ENCODE data around the gene ADSS1. TPM values are rescaled to one million over a fixed set of nuclear protein-coding genes. Genes with fewer than 3 reads are reported as not detected.

Gene ADSS1
- total RNA-seq: 16.9 TPM

DNA sequence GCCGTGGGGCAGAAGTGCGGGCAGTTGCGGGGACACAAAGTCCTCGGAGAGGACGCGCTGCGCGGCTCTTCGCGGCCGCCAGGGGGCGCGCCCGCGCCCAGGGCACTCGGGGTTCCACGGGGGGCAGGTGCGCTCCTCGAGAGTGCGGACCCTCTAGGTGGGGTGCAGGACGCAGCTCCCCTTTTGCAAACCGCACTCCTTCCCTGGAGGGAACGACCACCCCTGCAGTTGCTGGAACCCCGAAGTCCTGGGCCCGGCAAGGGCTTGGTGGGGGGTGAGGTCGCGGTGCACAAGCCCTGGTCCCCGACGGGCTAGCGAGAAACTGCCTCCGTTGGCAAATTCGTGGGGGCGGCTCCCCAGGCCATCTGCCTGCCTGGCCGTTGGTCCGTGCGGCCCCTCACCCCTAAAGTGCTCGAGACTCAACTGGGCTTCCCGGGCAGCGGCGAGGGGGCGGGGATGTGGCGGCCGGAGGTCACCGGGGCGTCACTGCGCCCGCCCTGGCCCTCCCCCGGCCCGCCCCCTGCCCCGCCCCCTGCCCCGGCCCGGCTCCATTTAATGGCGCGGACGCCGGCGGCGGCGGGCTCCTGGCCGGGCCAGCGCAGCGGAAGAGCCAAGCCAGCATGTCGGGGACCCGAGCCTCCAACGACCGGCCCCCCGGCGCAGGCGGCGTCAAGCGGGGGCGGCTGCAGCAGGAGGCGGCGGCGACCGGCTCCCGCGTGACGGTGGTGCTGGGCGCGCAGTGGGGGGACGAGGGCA is at the start of gene ADSS1:
TSS of gene ADSS1 (plus strand) at position 579 of the 756 bp plus-strand sequence. CDS start at position 621, 42 bp downstream.
- DNase-seq: no peak

- DNase-seq: no peak
Measured at GRCh38 chr14:104675447-104675846, 48.6 kb upstream of the ADSS1 start.

- no peak for DNase-seq
Measured at GRCh38 chr14:104676130-104676693, 47.8 kb upstream of the ADSS1 start.

- DNase-seq: peak; percentile 37
Measured at GRCh38 chr14:104676694-104677511, 47.1 kb upstream of the ADSS1 start.

- peak; percentile 86 for DNase-seq
Measured at GRCh38 chr14:104677512-104678332, 46.3 kb upstream of the ADSS1 start.

DNA sequence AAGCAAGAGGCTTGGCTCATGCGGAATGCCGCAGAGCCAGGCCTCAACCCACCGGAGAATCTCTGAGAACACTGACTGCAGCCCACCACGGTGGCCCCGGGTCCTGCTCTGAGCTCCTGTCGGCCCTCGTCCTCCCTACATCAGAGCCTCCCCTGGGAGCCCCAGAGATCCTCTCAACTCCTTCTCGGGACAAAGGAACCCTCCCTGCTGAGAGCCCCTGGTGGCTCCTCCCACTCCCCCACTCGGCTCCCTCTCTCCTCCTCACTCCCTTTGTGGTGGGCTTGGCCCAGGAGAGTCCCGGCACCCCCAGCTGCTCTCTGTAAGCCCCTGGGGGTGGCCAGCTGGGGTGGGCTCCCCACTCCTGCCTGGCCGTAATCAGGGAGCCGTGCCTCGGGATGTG is 45.7 kb upstream of the ADSS1 start:
- peak; percentile 58 for DNase-seq

DNA sequence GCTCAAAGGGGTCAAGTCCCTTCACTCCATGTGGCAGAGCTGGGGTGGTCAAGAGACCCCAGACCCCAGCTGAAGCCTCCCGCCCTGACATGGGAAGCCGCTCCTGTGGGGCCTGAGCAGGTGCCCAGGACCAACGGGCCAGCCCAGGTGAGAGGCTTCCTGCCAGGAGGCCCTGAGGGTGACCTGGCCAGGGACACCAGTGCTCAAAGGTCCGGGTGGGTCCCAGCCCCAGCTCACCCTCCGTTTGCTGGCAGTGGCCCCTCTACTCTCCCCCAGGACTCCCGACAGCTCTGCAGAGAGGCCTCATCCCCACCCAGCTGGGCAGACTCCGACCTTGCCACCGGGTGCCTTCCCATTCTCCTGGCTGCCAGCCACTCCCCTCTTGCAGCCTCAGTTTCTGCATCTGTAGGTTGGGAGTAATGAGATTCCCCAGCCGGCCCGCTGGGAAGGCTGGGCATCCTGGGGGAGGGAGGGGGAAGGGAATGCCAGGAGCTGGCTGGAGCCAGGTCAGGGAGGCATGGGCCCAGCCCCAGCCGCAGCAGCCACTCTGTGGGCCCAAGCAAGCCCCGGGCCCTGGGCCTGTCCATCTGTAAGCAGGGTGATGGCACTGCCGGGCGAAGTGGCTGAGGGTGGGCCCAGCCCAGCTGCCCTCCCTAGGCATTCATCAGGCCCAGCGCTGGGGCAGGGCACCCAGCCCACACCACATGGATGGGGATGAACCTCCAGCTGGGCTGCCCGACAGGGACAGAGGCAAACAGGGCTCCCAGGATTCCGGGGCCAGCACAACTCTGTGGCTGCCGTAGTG is 44.9 kb upstream of the ADSS1 start:
- no peak for DNase-seq

DNA sequence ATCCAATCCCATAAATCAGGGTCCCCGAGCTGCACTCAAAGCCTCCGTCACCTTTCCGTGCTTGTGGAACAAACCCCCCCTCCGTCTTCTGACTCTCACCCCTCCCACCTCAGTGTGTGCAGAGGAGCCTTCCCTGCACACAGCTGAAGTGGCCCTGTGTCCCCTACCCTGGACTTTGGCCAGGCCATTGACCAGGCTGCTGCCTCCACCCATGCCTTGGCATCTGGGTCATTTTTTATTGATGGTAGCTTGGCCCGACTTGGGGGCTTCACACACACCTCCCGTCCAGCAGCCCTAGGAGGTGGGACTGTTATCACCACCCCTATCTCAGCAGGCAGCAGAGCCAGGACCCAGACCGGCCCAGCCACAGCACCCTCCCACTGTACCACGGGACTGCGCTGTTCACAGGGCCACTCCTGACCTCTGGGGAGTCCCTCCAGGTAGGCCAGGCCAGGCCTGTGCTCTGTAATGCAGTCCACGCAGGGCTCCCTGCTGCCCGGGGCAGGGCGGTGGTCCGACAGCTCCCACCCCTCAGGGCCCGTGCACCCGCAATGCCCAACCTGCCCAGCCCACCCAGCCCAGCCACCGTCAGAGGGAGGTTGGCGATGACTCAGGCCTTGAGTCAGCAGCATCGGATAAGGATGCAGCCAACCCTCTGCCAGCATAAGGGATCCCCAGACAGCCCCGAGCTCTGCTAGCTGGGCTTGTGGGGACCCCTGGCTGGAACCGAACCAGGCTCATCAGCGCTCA is 43.8 kb upstream of the ADSS1 start:
- DNase-seq: no peak

- DNase-seq: no peak
Measured at GRCh38 chr14:104680806-104681688, 43.0 kb upstream of the ADSS1 start.

GRCh38 chr14:104681689-104682074 is 42.3 kb upstream of the ADSS1 start:
- peak; percentile 75 for DNase-seq

DNA sequence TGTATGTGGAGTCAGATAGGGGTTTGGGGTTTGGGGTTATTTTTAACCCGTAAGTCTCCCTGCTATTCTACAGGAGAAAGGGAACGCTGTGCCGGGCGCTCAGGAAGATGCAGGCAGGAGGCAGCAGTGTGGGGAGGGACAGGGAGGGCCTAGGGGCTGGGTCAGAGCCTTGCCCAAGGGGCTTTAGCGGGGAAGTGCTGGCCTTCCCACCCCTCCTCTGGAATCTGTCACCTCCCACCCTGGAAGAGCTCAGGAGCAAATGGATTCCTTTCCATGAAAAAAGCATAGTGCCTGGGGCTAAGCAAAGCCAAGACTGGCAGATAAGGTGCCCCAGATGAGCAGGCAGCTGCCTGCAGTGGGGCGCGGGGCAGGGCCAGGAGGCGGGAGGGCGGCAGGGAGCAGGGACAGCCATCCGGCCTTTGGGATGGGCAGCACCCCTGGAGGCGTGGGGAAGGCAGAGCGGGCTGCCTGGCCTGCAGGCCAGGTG is 41.9 kb upstream of the ADSS1 start:
- no peak for DNase-seq

DNA sequence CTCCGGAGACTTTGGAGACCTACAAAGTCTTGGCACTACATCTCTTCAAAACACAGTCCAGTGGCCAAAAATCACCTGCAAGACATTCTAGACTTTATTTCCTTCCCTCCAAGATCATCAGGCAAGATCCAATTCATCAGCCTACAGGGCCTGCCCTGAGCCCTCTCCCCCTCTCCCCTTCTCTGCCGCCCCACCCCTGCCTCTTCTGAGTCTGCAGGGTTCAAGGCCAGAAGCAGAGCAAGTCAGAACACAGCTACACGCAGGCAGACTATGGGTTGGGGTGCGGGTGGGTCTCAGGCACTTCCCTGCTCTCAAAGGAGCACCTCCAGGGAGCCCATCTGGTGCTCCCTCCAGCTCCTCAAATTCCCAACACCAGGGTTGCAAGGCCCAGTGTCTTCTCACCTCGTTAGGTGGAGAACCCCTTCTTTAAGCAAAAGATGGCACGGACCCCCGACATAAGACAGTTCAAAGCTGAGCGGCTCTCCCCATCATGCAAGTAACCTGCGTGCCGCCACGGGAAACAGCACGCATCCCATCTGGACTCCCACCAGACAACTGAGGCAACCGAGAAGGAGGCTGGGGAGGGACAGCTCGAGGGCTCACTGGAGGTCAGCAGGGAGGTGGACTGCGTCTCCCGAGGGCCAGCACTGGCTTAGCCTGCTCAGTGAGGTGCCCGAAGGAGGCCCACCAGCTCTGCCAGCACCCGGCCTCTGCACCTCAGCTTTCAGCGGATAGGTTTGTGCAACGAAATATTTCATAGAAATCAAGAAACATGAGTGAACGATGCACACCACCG is 40.2 kb upstream of the ADSS1 start:
- DNase-seq: no peak

DNA sequence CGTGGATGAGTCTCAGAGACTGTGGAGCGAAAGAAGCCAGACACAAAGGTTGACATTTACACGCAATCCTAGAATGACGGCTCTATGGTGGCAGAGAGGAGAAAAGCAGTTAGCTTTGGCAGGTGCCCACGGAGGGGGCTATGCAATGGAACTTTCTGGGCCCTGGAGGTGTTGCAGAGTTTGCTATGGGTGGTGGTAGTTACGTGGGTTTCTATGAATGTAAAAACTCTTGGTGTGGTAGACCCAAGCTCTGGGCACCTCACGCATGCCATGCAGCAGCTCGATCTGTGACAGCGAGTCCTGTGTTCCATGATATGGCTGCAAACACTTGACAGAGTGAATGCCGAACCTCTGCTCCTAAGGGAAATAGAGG is 39.6 kb upstream of the ADSS1 start:
- DNase-seq: no peak

DNA sequence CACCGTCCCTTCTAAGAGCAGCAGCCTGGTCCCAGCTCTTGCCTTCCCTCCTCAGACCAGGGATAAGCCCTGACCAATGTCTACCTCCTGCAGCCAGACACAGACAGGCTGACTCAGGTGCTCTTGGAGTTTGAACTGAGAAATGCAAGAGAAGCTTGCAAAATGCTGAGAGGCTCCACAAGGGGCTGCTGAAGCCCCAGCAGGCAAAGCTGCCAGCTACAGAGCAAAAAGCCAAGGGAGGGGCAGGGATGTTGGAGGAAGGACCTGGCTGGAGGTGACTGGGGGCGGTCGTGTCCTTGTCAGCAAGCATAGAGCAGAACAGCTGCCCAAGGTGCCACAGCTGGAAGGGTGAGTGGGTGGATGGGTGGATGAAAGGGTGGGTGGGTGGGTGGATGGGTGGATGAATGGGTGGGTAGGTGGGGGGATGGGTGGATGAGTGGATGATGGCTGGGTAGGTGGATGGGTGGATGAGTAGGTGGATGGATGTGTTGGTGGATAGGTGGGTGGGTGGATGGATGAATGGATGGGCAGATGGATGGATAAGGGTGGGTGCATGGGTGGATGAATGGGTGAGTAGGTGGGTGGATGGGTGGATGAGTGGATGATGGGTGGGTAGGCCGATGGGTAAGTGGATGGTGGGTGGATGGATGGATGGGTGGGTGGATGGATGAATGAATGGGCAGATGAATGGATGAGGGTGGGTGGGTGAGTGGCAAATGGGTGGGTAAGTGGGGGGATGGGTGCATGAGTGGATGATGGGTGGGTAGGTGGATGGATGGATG is 38.6 kb upstream of the ADSS1 start:
- no peak for DNase-seq

DNA sequence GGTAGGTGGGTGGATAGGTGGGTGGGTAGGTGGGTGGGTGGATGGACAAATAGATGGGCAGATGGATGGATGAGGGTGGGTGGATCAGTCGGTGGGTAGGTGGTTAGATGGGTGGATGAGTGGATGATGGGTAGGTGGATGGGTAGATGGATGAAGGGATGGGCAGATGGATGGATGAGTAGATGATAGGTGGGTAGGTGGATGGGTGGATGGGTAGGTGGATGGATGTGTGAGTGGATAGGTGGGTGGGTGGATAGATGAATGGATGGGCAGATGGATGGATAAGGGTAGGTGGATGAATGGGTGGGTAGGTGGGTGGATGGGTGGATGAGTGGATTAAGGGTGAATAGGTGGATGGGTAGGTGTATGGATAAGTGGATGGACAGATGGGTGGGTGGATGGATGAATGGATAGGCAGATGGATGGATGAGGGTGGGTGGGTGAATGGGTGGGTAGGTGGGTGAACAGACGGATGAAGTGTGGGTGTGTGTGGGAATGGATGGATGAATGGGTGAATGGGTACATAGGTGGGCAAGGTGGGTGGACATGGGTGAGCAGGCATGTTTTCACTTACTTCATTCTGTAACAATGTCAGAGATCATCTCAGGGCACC is 37.9 kb upstream of the ADSS1 start:
- DNase-seq: no peak

DNA sequence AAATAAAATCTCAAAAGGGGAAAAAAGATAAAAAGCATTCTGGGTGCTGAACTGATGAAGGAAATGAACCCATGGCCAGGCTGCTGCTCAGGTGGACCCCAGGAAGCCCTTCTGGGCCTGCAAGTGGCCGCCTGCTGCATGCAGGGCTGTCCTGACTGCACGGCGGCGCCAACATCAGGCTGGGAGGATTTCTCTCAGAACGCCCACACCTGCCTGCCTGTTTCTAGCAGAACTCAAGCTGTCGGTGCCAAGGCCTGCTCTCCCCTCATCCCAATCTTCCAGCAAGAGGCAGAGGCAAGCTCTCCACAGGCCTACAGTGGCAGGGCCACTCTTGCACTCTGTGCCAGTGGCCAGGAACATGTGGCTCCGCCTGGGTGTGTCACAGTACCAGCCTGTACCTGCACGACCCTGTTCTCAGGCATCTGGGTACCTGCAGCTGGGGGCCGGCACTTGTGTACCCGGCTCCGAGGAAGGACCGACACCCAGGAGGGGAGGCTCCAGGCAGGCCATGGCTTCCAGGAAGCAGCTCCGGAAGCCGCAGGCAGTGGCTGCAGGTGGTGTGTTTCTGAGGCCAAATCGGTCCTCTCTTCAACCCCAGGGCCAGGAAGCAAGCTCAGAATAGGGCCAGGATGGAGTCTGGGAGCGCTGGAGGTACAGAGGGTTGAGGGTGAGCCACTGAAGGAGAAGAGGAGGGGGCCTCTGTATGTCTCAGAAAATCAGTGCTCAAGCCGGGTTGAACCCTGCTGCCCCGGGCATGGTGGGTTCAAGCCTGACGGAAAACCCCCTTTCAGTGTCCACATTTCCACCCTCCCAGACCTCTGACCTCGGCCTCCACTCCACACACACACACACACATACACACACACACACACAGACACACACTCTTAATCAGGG is 37.2 kb upstream of the ADSS1 start:
- DNase-seq: no peak
